Suppressor macrophage treated with lipopolysaccharide for 1 hour (primary cell): ENCODE measurements around the gene SH3RF3.

Experiments
- DNase-seq, 3 donors: peaks; one replicate each; pipeline ENCODE4 v3.0.0-alpha.2; 2020 to 2022

The SH3RF3 gene

GRCh38 chr2:109460553-109461324 lies 331.7 kb downstream of the SH3RF3 start:
- no peak for DNase-seq

- no peak for DNase-seq
These were observed 334.2 kb downstream of the SH3RF3 start for GRCh38 chr2:109463236-109463635.

- no peak for DNase-seq
These were observed 334.9 kb downstream of the SH3RF3 start for GRCh38 chr2:109463891-109464290.

- no peak for DNase-seq
These were observed 337.9 kb downstream of the SH3RF3 start for GRCh38 chr2:109466674-109467575.

- no peak for DNase-seq
These were observed 338.7 kb downstream of the SH3RF3 start for GRCh38 chr2:109467701-109468100.

GRCh38 chr2:109468893-109469292 lies 339.9 kb downstream of the SH3RF3 start:
- no peak for DNase-seq

- no peak for DNase-seq
These were observed 342.7 kb downstream of the SH3RF3 start for GRCh38 chr2:109471658-109472057.

GRCh38 chr2:109472331-109472959 lies 343.4 kb downstream of the SH3RF3 start:
- DNase-seq: peak in 2 of 3 donors; percentile 9 to 38

GRCh38 chr2:109472974-109473373 lies 344.0 kb downstream of the SH3RF3 start:
- no peak for DNase-seq

- no peak for DNase-seq
These were observed 344.8 kb downstream of the SH3RF3 start for GRCh38 chr2:109473616-109474318.

GRCh38 chr2:109474319-109474825 lies 345.4 kb downstream of the SH3RF3 start:
- DNase-seq: no peak

- DNase-seq: no peak
These were observed 346.7 kb downstream of the SH3RF3 start for GRCh38 chr2:109475531-109476210.

GRCh38 chr2:109476641-109477441 lies 347.8 kb downstream of the SH3RF3 start:
- no peak for DNase-seq

GRCh38 chr2:109478906-109479493 lies 350.0 kb downstream of the SH3RF3 start:
- DNase-seq: no peak

GRCh38 chr2:109479804-109480203 lies 350.8 kb downstream of the SH3RF3 start:
- no peak for DNase-seq

- DNase-seq: no peak
These were observed 351.6 kb downstream of the SH3RF3 start for GRCh38 chr2:109480486-109481195.

- no peak for DNase-seq
These were observed 352.2 kb downstream of the SH3RF3 start for GRCh38 chr2:109481196-109481555.

GRCh38 chr2:109481599-109481998 lies 352.6 kb downstream of the SH3RF3 start:
- no peak for DNase-seq

- DNase-seq: no peak
These were observed 353.4 kb downstream of the SH3RF3 start for GRCh38 chr2:109482361-109482861.
